Fibroblast of skin of right quadriceps (primary cell): ENCODE results near the gene RASEF.
"Not testable (repeated sequence)": the region's sequence is repeated elsewhere in the genome, so short reads cannot be mapped to it uniquely, and the experiment has no call there.

Experiments
- DNase-seq: peaks from one replicate; pipeline ENCODE4 v3.0.0-alpha.2; 2013

RASEF gene

DNA sequence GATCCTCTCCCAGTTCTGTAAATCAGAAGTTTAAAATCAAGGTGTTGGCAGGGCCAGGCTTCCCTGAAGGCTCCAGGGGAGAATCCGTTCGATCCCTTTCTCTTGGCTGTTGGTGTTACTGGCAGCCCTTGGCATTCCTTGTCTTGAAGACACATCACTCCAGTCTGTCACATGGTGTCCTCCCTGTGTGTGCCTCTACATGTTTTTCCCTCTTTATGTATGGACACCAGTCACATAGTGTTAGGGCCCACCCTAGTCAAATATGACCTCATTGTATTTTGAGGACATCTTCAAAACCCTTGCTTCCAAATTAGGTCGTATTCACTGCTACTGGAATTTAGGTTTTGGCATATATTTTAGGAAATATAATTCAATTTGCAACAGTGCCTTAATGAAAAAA lies 94.6 kb downstream of the RASEF start:
- DNase-seq: no peak

DNA sequence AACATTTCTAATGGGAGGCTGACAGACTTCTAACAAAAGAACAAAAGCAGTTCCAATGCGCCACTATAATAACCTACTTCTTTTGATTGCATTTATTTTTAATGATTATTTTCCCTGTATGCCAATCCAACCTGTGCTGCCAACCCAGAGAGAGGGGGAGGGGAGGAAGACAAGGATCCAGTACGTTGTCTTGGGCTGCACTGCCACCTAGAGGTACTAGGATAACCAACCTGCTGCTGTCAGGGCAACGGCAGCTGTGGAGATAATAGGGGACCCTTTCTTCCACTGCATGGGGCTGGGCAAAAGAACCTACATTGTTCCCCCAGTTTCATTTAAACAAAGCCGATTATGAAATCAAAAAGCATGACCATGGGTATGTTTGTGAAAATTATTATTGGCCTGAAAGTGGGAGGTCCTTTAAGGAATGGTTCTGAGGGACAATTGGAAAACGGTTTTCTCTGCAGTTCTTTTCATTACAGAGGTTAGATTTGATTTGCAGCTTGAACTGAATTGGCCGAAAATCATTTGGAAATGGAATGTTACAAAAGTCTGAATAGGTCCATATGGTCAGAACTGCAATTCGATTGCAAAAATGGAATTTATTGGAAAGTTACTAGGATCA lies 101.3 kb downstream of the RASEF start:
- peak; percentile 65 for DNase-seq

DNA sequence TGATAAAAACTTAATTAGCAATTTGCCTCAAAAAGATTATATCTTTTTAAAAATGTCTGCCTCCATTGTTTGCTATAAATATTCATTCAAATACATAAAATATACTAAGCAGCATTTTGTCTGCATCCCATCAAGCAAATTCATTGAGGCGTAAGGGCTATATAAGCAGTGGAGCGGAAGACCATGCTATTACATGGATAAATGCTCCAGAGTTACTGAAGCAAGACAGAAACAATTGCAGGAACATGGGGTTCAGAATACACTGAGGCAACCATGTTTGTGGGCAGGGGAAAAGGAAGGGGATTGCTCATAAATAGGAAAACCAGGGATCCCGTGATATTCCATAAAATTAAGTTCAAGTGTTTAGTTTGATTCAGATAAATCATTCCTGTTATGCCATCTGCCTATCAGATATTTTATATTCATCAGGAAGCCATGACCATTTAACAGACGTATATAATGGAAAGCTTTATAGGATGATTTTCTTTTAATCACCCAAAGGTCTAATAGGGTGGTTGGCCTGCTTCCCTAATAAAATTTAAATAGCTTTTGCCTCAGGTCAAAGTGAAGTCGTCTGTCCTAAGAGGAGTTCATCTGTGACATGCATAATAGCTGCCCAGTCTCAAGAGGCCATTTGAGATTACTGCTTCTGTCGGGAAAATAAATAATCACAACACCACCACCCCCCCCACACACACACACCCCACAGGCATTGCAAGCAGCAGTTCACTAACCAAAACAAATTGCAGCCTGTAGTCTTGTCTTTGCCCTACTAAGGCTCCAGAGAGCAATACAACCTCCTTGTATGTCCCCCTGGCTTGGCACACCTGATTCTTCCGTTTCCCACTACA lies 105.2 kb downstream of the RASEF start:
- DNase-seq: no peak

DNA sequence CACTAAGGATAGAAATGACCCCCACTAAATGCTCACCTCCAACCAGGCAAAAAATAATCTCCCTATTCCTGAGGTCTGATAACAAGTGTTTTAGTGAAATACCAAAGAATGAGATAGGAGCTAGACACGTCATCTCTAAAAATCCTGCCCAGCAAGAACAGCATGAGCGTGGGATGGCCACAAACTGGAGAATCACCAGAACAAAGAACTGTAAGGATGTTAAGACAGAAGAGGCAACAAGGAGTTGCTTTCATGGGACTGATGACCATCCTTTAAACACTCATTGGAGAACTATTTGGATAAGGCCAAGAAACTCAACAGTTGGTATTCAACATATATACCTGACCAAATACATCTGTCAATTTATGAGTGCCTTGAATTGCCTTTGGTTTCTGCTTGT lies 113.7 kb downstream of the RASEF start:
- no peak for DNase-seq

DNA sequence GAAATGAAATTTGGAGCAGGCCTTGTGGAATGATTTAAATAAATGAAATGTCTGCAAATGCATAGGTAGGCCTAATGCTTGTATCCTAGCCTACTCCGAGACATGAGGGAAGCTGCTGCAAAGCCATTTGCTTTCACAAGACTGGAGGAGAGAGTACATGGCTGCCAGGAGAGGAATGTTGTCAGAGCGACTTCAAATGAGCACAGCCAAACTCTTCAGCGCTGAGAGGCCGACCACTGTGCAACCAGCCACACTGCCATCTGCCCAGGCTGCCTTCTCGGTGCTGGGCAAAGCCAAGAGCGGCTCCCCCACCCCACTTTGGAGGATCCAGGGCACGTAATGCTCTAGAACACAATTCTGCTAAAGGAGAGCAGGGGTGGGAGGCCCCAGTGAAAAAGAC lies 122.6 kb downstream of the RASEF start:
- DNase-seq: no peak

DNA sequence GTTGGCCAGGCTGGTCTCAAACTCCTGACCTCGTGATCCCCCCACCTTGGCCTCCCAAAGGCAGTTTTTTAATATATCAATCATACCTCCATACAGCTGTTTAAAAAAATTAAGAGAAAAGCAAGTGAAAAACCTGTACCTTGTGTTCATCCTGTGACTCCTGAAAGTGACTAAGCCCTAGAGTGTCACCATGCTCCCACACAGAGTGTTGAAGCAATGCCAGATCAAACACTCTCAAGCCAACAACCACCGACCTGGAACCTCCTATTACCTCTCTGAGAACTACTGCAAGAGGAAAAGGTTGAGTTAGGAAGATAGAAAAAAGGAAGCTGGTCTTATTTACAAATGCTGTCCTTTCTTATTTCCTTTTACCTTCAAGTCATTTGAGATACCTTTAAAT lies 123.5 kb downstream of the RASEF start:
- DNase-seq: no peak

DNA sequence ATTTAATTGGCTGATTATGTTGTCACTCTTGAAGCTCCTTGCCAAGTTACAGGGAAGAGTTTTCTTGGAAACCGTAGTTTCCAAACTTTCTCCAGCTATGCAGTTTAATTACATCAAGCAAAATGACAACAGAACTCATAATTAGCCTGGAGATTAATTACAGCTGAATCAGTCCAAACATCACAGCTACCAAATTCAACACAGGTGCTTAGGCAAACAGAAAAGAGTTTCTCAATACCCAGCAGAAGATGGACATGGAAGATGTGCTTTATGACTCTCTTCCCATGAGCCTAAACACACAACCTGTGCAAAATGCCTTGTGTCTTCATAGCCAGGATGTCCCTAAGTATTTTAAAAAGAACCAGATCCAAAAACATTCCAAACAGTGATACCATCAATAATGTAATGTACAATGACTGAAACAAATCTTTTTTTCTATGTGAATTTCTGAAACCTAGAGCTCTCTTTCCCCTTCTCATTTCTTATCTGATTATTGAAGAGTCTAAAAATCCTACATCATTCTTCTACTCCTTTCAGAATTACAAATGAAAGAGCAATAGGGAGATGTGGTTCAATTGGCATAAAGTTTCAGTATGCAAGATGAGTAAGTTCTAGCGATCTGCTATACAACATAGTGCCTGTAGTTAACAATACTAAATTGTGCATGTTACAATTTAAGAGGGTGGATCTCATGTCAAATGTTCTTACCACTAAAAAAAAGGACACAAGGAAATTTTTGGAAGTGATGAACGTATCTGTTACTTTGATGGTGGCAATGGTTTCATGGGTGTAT lies 124.3 kb downstream of the RASEF start:
- no peak for DNase-seq

DNA sequence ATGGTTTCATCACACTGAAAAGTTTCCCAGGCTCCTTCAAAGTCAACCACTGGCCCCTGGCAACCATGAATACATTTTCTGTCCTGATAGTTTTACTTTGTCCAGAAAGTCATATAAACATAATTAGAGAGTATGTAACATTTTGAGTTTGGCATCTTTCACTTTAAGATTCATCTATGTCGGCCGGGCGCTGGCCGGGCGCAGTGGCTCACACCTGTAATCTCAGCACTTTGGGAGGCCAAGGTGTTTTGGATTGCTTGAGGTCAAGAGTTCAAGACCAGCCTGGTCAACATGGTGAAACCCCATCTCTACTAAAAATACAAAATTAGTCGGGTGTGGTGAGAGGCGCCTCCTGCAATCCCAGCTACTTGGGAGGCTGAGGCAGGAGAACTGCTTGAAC lies 126.4 kb downstream of the RASEF start:
- DNase-seq: not testable (repeated sequence)

DNA sequence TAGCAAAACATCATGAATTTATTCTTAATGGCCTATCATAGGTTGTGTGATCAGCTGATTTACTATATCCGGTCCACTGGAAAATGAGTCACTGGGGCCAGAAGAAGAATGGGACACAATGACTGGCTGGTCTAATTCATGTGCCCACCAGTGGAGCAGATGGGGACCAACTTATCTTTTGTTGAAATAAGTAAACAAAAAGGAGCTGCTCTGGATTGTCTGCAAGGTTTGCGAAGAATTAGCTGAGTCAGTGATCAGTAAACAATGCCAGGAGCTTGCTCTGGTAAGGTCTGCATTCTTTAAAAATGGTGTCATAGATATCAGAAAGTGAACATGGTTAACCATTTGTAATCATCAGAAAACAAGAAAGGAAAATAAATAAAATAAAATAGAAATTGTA lies 128.0 kb downstream of the RASEF start:
- DNase-seq: peak; percentile 44

DNA sequence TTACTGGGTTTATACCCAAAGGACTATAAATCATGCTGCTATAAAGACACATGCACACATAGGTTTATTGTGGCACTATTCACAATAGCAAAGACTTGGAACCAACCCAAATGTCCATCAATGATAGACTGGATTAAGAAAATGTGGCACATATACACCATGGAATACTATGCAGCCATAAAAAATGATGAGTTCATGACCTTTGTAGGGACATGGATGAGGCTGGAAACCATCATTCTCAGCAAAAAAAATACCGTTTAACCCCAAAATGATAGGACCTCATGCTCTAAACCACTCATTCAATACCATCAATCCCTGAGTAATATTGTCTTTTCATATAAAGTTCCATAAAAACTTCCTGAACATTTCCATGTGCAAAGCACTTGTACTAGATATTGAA lies 128.9 kb downstream of the RASEF start:
- DNase-seq: not testable (repeated sequence)

DNA sequence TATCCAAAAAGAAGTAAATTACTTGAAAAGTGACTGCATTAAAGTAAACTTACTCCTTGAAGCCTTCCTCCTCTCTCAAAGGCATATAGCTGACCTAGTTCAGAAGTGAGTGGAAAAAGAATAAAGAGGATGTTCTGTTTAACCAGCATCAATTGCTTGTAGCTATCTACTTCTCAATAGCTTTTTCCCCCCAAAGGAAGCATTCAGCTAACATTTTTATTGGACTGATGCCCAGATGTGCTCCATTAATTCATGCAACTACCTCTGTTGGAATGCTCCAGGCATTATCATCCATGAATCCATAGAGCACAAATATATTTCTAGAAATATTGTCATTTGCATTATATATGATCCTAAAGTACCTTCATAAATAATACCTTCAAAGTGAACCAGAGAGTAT lies 132.8 kb downstream of the RASEF start:
- no peak for DNase-seq
